Vein endothelial cell (primary cell): Measurements from ENCODE around the gene KRTAP22-1. TPM values are rescaled to one million over a fixed set of nuclear protein-coding genes. Genes with fewer than 3 reads are reported as not detected.

Experiments
- small RNA-seq: library from RNA; depleted of rRNA; stranded (forward); fragments of <200 nt; gene quantifications from one replicate; pipeline ENCODE3, GENCODE V24; 2012
- total RNA-seq: library from RNA; depleted of rRNA; stranded (reverse); fragments of >200 nt; gene quantifications from 2 replicates; pipeline ENCODE4 v1.2.3, GENCODE V29; 2012

The KRTAP22-1 gene
- not detected in 2 replicates for total RNA-seq

GRCh38 chr21:30600787-30601186 is at the start of gene KRTAP22-1:
TSS of gene KRTAP22-1 (plus strand) at chr21:30601087.

GRCh38 chr21:30561264-30561895 is 39.5 kb upstream of the KRTAP22-1 start, which contains the start of gene KRTAP19-7:
TSS of gene KRTAP19-7 (minus strand) at chr21:30561314. CDS start at chr21:30561289, 25 bp downstream.

DNA sequence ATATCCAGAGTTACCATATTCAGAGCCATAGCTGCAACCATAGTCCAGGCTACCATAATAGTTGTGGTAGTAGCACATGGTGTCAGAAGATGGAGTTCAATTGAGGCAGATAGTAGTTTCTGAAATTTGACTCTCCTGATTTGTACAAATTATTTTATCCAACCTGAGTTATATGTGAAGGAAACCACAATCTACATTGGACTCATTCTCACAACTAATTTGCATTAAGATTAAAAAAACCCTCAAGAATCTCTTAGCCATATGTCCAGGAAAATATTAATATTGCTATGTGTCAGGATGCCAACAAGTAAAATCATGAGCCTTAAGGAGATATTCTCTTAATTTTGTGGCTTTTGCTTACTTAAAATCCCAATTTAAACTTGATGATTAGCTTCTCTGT is 10.6 kb upstream of the KRTAP22-1 start, which contains the start of gene KRTAP22-2:
Gene KRTAP22-2 (minus strand): TSS at position 101 of the 400 bp plus-strand sequence.

DNA sequence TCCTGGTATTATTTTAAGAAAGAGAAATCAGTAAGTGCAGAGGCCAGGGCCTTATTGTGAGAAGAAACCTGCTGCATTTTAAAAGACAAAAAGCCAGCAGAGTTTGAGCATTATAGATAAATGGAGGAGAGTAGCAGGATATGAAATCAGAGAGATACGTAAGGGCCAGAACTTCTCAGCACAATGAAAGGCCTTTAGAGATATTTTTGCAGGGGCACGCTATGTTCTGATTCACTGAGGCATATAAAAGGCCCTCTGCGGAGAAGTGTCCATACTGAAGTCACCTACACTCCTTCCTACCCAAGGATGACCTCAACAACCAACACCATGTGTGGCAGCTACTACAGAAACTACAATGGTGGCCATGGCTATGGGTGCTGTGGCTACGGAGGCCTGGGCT is 8.7 kb upstream of the KRTAP22-1 start, which contains the start of gene KRTAP6-3:
Gene KRTAP6-3 (plus strand): TSS at position 301 of the 400 bp plus-strand sequence. CDS start 6 bp downstream, at position 307.

GRCh38 chr21:30598802-30599201 is 2.1 kb upstream of the KRTAP22-1 start, which contains the start of gene KRTAP6-2:
TSS of gene KRTAP6-2 (minus strand) at chr21:30598902. CDS start at chr21:30598874, 28 bp downstream.

GRCh38 chr21:30613836-30614235 is 12.9 kb downstream of the KRTAP22-1 start, which contains the start of gene KRTAP6-1:
TSS of gene KRTAP6-1 (minus strand) at chr21:30613930. CDS start at chr21:30613904, 26 bp downstream.

DNA sequence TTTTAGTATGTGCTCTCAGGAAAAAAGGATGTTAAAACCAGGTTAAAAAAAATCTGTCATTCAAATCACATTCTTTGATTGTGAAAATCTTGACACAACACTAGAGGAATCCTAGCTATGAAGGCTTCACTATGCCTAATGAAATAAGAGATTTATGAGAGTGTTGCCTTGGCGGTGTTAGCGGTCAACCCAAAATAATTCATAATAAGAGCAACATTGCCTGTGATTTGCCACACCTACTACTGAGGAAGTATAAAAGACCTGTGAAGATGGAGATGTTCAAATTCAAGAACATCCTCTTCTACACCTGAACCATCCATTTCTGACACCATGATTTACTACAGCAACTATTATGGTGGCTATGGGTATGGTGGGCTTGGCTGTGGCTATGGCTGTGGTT is 15.2 kb downstream of the KRTAP22-1 start, which contains the start of gene KRTAP20-1:
Gene KRTAP20-1 (plus strand): TSS at position 301 of the 400 bp plus-strand sequence. CDS start 30 bp downstream, at position 331.

GRCh38 chr21:30620522-30620921 is 19.6 kb downstream of the KRTAP22-1 start, which contains the start of gene KRTAP20-4:
TSS of gene KRTAP20-4 (plus strand) at chr21:30620627.

DNA sequence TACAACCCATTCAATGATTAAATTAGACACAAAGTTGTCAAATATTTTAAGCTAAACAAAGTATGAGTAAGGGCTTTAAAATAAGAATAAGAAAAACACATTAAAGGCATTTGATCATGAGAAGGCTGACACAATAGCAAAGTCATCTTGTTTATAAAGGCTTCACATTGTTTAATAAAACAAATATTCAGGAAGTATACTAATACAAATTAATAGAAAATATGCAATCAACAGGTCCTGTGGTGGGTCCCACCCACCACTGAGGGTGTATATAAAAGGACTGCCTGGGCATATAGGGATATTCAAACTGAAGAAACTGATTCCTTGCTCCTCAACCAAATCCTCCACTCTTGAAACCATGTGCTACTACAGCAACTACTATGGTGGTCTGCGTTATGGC is 34.0 kb downstream of the KRTAP22-1 start, which contains the start of gene KRTAP20-2:
Gene KRTAP20-2 (plus strand): TSS at position 301 of the 400 bp plus-strand sequence. CDS start 58 bp downstream, at position 359.

DNA sequence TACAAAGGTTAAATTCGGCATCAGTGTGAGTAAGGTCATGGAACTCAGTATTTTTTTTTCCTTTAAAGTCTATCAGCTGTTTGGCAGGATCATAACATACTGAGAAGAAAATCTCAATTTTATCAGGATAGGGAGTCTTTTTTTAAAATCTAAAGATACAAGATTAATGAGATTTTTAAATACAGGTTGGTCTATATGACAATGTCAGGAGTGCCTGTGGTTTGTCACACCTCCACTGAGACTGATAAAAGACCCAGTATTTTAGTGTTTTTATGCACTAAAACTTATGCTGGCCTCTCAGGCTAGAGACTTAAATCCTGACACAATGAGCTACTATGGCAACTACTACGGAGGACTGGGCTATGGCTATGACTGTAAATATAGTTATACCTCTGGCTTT is 41.7 kb downstream of the KRTAP22-1 start, which contains the start of gene KRTAP20-3:
Gene KRTAP20-3 (plus strand): TSS at position 301 of the 400 bp plus-strand sequence.

Small RNAs within 50 kb of the gene (small RNA-seq; reads per million reads assigned to genes)
- gene KRTAP20-1 (not detected), gene KRTAP20-3 (not detected), gene KRTAP20-4 (not detected), gene KRTAP22-1 (not detected), gene KRTAP22-2 (not detected)

Other genes with a start within 250 kb of the KRTAP22-1 start
- not detected in 2 replicates for gene KRTAP13-2, start 228.8 kb upstream of the KRTAP22-1 start, total RNA-seq
- gene KRTAP13-1, start 205.1 kb upstream of the KRTAP22-1 start, total RNA-seq: not detected in 2 replicates
- gene KRTAP13-3, start 175.2 kb upstream of the KRTAP22-1 start, total RNA-seq: not detected in 2 replicates
- not detected in 2 replicates for gene KRTAP13-4, start 170.9 kb upstream of the KRTAP22-1 start, total RNA-seq
- not detected in 2 replicates for gene KRTAP15-1, start 160.8 kb upstream of the KRTAP22-1 start, total RNA-seq
- gene KRTAP19-1, start 120.7 kb upstream of the KRTAP22-1 start, total RNA-seq: not detected in 2 replicates
- not detected in 2 replicates for gene KRTAP19-2, start 113.7 kb upstream of the KRTAP22-1 start, total RNA-seq
- gene KRTAP19-3, start 109.1 kb upstream of the KRTAP22-1 start, total RNA-seq: not detected in 2 replicates
- not detected in 2 replicates for gene KRTAP19-4, start 103.9 kb upstream of the KRTAP22-1 start, total RNA-seq
- gene KRTAP19-5, start 98.9 kb upstream of the KRTAP22-1 start, total RNA-seq: not detected in 2 replicates
- not detected in 2 replicates for gene KRTAP19-6, start 59.2 kb upstream of the KRTAP22-1 start, total RNA-seq
- gene KRTAP19-7, start 39.8 kb upstream of the KRTAP22-1 start, total RNA-seq: not detected in 2 replicates
- not detected in 2 replicates for gene KRTAP22-2, start 10.7 kb upstream of the KRTAP22-1 start, total RNA-seq
- gene KRTAP6-3, start 8.6 kb upstream of the KRTAP22-1 start, total RNA-seq: not detected in 2 replicates
- gene KRTAP6-2, start 2.2 kb upstream of the KRTAP22-1 start, total RNA-seq: not detected in 2 replicates
- not detected in 2 replicates for gene KRTAP6-1, start 12.8 kb downstream of the KRTAP22-1 start, total RNA-seq
- not detected in 2 replicates for gene KRTAP20-1, start 15.3 kb downstream of the KRTAP22-1 start, total RNA-seq
- gene KRTAP20-4, start 19.5 kb downstream of the KRTAP22-1 start, total RNA-seq: not detected in 2 replicates
- gene KRTAP20-2, start 34.1 kb downstream of the KRTAP22-1 start, total RNA-seq: not detected in 2 replicates
- gene KRTAP20-3, start 41.8 kb downstream of the KRTAP22-1 start, total RNA-seq: not detected in 2 replicates
- gene KRTAP21-3, start 117.7 kb downstream of the KRTAP22-1 start, total RNA-seq: not detected in 2 replicates
- not detected in 2 replicates for gene KRTAP21-2, start 146.2 kb downstream of the KRTAP22-1 start, total RNA-seq
- not detected in 2 replicates for gene KRTAP21-1, start 154.3 kb downstream of the KRTAP22-1 start, total RNA-seq
- gene KRTAP8-1, start 212.2 kb downstream of the KRTAP22-1 start, total RNA-seq: not detected in 2 replicates
- not detected in 2 replicates for gene KRTAP7-1, start 228.7 kb downstream of the KRTAP22-1 start, total RNA-seq